ENCODE measurements around the gene SMG7.

SMG7 gene

GRCh38 chr1:183515002-183515689 lies 42.8 kb downstream of the SMG7 start:
- no peak for DNase-seq (ENCODE audit: low read depth)

- DNase-seq (ENCODE audit: low read depth), result no peak
Observed at GRCh38 chr1:183516725-183517124, 44.4 kb downstream of the SMG7 start.

- no peak for DNase-seq (ENCODE audit: low read depth)
Observed at GRCh38 chr1:183517401-183517800, 45.1 kb downstream of the SMG7 start.

- no peak for DNase-seq (ENCODE audit: low read depth)
Observed at GRCh38 chr1:183520379-183520778, 48.1 kb downstream of the SMG7 start.

- no peak for DNase-seq (ENCODE audit: low read depth)
Observed at GRCh38 chr1:183522104-183522503, 49.8 kb downstream of the SMG7 start.

GRCh38 chr1:183528577-183528976 lies 56.3 kb downstream of the SMG7 start:
- DNase-seq (ENCODE audit: low read depth), result no peak

- DNase-seq (ENCODE audit: low read depth), result no peak
Observed at GRCh38 chr1:183533617-183534174, 61.4 kb downstream of the SMG7 start.

DNA sequence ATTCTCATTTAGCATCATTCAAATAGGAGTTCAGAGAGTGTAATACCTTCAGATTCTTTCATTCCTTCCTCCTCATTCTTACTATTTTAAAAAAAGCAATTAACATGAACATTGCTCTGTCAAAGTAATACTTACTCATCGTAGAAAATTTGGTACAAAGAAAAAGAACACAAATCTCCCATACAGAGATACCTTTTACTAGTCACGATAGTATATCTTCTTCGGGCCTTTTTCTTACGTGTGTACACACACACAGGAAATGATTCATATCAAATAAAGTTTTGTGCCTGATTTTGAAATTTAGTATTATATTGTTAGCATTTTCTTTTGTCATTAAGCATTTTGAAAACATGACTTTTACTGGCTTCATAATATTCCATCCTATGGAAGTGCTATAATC lies 65.1 kb downstream of the SMG7 start:
- no peak for DNase-seq (ENCODE audit: low read depth)

DNA sequence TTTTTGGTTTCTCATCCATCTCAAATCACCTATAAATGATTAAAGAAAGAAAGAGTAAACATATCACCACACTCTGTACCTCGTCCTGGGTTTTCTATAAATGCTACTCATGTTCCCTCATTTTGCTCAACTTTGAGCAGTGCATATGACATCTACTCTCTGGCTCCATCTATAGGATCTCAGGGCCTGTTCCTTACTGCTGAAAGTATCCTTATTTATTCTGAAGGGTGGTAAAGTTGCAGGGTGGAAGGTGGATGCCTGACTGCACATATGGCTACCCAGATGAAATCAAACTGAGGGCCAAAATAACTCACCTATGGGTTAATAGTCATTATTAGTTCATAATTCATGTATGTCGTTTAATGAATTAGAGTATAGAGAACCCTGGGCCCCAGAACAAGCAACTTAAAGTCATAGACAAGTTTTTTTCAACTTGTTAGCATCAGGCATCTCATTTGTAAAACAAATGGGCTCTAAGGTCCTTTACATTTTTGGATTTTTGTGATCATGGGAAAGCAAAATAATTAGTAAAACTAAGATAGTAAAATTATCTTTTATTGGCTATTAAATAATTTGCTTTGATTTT lies 71.4 kb downstream of the SMG7 start:
- DNase-seq (ENCODE audit: low read depth), result no peak

GRCh38 chr1:183544598-183545297 lies 72.4 kb downstream of the SMG7 start:
- no peak for DNase-seq (ENCODE audit: low read depth)

DNA sequence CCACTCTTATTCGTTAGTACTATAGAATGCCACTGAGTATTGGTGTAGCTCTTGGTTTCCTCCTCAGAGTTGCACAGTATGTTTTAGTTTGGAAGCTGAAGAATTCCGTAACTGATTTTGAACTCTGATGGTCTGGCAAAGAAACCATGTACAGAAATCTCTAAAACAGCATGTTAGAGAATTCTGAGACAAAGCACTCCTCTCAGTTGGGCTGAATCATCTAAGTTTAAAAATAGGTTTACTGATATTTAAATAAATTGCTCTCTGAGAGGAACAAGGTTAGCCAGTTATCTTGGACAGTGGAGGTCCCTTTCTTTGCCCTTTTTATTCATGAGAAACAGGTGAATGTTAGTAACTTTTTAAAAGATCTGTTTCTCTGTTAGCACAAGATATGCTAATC lies 74.1 kb downstream of the SMG7 start:
- no peak for DNase-seq (ENCODE audit: low read depth)

GRCh38 chr1:183548116-183548515 lies 75.8 kb downstream of the SMG7 start:
- DNase-seq (ENCODE audit: low read depth), result no peak

- DNase-seq (ENCODE audit: low read depth), result no peak
Observed at GRCh38 chr1:183550915-183551314, 78.6 kb downstream of the SMG7 start.

DNA sequence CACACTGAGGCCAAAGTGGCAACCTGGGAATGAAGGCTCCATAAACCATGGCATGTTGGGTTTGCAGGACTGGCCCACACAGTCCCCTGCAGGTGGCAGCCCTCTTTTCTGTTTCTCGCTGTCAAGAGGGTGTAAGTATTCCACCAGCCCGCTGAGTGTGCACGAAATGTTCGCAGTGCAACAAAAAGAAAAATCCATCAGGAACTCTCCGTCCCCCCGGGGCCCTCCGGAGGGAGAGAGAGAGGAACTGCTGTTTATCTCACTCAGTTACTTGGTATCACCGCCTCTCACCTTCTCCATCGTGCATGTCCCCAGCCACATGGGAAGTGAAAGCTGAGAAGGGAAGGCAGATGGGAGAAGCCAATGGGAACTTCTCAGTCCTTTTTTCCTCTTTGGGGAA lies 79.6 kb downstream of the SMG7 start:
- DNase-seq (ENCODE audit: low read depth), result no peak

DNA sequence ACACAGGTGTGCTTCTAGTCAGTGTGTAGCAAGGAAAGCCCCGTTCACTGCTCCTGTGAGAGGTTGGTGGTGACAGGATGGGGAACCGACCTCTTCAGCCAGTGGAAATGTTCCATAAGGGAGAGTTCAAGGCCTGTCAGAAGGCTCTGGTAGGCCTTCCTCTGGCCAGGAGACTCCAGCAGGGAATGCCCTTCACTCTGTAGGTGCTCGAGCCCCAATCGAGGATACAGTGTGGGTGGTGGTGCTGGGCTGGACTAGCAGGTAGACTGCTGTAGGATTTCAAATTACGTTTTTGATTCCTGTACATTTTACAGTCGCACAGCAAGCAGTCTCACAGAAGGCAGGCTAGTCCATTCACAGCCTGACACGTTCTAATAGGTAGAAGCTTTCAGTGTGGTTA lies 80.1 kb downstream of the SMG7 start:
- DNase-seq (ENCODE audit: low read depth), result no peak

DNA sequence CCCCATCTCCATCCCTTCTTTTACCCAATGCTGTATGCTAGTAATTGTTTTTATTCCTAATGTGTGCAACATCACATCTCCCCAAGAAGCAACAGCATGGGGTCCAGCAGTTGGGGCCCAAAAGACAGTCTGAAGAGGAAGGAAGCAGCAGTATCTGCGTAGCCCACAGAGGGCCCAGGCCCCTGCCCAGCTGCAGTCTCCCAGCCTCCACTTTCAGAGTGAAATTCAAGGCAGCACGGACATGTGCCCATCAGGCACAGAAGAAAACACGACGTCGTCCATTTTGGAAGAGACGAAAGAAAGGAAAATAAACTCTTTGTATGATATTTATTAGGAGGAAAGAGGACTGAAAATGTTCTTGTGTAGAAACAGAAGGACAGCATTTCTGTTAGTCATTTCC lies 80.6 kb downstream of the SMG7 start:
- no peak for DNase-seq (ENCODE audit: low read depth)

GRCh38 chr1:183553331-183553730 lies 81.0 kb downstream of the SMG7 start:
- no peak for DNase-seq (ENCODE audit: low read depth)

DNA sequence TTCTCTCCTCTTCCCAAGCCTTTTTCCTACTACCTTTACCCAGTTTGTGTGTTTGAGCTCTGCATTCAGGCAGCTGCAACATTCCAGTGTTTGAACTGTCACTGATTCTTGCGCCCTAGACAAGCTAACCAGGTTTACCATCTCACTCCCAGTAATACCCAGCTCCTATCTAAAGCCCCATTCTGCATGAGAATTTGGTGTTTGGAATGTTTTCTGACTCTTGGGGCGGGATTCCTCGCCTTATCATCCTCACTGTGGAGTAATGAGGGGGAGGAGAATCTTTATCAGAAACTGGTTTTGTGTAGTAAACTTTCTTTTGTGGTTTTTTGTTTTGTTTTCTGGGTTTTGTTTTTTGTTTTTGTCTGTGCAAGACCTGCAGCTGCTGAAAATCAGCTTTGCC lies 81.5 kb downstream of the SMG7 start:
- DNase-seq (ENCODE audit: low read depth), result no peak

DNA sequence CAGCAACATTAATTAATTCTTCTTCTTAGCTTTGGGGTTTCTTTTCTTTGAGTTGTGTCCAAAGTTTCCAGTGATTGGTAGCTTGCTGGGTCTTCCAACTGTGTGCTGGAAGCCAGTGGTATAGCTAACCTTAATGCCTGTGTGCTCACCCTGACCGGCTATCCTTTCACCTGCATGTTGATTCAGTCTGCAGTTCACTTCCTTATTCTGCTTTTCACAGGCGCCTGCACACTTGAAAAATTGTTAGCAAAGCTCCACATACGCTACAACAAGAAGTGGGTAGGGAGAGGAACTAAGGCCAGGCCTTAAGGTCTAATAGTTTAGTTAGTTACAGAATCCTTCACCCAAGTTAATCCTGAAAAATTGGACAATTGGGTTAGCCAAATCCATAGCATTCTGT lies 82.3 kb downstream of the SMG7 start:
- no peak for DNase-seq (ENCODE audit: low read depth)

- DNase-seq (ENCODE audit: low read depth), result no peak
Observed at GRCh38 chr1:183559061-183559460, 86.8 kb downstream of the SMG7 start.

GRCh38 chr1:183562701-183563100 lies 90.4 kb downstream of the SMG7 start:
- no peak for DNase-seq (ENCODE audit: low read depth)

GRCh38 chr1:183565261-183565660 lies 93.0 kb downstream of the SMG7 start:
- DNase-seq (ENCODE audit: low read depth), result no peak

DNA sequence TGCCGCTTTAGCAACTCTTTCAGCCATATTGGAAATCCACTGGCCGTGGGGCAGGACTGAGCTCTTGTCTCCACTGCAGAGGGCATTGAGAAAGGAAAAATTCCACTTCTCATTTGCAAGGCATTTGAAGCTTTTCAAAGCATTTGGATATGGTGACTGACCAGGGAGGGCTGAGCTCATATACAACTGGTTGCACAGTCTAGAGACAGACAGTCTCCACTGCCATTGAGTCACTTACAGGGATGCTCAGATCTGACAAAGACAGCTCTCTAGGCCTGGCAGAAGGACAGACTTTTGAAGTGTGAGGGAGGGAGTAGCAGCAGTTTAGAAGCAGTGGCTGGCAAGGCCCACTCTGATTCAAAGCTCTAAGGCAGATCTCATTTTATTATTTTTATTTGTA lies 93.7 kb downstream of the SMG7 start:
- DNase-seq (ENCODE audit: low read depth), result no peak
